Activated T-cell treated with anti-CD3 and anti-CD28 coated beads, Interleukin-2, amount 50 U/mL, for 48 hours (primary cell): ENCODE data around the gene CPXM2.

ENCODE experiments used
- DNase-seq, 2 experiments: peaks; one replicate each; pipeline ENCODE4 v3.0.0-alpha.2; 2020

CPXM2 gene

DNA sequence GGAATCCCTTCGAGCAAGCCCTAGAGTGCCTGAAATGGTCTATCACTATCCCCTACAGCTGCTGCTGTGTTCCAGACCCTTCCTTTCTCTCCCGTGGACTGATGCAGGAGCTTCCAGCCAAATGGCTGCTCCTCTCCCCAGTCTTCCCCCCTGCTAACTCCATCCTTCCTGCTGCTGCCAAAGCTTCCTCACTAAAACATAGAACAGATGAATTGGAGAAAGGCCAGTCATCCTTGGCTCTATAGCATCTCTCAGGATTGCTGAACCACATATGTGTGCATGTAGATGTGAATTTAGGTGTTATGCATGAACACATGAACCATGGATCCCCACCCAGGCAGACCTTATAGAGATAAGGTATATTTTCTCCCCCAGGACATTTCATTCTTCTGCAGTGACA, 164.8 kb downstream of the CPXM2 start:
- no peak for DNase-seq

DNA sequence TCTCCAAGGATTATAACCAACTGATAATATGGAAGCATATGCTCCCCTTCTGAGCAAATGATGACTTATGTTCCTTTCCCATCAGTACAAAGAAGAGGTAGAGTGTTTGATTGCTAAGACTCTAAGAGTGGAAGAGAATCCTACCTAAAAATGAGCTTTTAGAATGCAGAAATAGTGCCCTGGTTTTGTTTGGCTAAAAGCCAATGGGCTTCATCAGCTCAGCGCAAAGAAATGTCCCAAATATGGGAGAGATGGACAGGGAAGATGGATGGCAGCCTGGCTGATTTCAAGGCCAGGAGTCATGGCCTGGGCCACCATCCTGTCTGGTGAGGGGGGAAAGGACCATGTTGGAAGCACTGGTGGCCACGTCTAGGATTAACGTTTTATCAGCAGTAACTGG, 165.2 kb downstream of the CPXM2 start:
- no peak for DNase-seq

DNA sequence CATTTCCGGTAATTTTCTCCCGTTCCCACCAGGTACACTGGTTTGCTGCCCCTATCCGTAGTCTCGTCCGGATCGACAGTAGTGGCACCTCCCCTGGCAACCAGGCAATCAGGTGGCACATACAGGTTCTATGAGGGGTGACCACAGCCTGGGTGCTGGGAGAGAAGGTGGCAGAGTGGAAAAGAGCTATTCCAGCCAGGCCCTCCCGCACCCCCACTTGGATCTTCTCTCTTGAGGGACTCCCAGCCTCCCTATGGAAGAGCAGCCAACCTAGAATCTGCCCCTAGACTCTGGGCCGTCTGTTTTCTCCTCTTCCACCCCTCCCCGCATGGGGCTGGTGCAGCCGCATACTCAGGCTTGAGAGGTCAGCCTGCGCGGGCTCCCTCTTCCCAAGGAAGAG, 166.9 kb downstream of the CPXM2 start:
- no peak for DNase-seq

DNA sequence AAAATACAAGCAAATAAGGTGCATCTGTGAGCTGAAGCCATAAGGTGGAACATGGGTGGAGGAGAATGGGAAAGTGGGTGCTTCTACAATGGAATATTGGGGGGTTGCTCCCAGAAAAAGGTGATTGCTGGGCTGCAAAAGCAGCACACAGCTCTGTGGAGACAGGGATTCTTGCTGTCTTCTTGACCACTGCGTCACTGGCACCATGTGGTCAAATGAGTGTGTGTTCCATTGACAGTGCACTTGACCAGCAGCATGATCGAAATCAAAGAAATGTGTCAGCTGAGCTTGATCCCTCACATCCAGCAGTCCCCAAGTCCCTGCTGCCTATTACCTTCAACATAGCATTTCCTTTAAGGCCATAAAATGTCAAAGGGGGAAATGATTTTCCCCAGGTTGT, 169.3 kb downstream of the CPXM2 start:
- DNase-seq = no peak

DNA sequence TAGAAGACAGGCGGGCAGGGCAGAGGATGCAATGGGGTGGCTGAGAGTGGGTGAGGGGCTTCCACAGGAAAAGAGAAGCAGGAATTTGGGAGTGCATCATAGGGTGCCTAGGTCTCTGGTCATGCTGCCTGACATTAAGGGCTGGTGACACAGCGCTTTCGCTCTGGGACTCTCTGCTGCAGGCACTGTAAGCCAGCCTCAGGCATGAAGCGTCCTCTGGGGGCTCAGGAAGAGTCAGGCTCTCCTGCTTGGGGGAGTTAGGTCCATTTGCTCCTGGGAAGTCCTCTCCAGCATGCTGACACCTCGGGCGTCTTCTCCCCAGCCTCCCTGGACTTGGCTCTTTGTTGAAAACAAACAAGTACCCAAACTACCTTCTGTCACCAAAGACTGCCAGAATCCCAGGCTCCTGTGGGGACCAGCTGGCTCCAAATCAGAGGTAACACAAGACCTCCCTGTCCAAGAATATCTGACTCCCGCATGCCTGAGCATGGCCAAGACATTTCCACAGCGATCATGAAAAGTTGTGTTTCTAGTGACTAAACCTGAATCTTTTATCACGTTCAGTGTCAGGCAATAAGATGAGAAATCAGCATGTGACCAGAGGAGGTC, 170.1 kb downstream of the CPXM2 start:
- DNase-seq = no peak

DNA sequence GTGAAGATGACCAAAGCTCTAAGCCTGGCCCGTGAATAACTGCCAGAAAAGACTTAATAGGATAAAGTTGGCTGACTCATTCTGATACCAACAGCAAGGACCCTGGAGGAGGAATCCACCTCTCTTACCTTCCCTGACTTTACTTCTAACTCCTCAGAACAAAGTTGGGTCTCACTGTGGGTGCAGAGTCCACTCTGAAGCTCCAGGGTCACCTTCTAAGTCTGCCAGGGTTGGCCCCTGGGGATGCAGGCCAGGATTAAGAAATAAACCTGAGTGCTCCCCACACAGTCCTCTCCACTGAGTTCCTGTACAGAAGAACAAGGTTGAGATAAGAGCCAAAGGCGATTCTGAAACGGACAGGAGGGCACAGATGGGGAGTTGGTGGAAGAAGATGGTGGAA, 171.1 kb downstream of the CPXM2 start:
- DNase-seq = no peak

DNA sequence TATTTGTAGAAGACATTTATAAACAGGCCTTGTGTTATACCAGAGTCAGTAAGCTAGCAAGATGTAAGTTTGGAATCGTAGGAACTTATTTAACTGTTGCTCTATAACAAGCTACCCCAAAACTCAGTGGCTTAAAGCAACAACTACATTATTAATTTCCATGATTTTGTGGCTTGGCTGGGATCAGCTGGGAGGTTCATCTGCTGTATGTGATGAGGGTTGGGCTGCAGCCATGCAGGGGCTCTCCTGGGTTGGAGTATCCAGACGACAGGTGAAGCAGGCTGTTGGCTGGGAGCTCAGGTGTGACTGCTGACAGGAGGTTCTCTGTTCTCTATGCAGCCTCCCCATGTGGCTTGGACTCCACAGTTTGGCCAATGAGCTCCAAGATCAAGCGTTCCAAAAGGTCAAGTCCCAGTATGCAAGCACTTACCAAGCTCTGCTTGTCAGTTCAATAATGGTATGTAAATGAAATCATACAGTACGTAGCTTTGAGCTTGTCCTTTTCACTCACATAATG, 173.0 kb downstream of the CPXM2 start:
- DNase-seq = no peak

DNA sequence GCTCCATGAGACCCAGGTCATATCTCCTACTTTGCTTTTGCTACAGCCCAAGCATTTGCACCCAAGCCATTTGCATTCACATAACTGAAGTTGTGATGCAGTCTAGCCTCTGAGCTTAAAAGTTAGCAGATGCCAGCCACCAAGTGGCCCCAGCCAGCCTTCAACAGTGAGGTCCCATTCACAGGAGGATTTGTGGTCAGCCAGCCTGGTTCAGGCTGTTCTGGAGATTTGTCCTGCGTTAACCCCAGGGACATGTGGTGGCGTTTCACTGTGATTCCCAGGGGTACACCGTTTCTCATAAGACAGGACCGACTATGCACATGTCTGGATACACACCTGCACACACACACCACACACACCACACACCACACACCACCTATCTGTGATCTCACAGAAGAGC, 174.3 kb downstream of the CPXM2 start:
- DNase-seq = no peak

DNA sequence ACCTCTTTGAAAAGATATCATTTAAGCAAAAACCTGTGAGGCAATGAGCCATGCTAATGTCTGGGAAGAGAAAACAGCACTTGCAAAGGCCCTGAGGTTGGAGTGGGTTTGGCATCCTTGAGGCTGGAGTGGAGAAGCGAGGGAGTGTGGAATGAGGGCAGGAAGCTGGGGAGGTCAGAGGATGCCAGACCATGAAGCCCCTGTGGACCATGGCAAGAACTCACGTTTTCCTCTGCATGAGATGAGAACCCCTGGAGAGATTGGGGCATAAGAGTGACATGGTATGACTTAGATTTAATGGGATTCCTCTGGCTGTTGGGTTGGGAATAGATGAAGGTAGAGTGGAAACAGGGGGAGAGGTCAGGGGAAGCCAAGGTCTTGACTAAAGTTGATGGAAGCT, 176.1 kb downstream of the CPXM2 start:
- no peak for DNase-seq

DNA sequence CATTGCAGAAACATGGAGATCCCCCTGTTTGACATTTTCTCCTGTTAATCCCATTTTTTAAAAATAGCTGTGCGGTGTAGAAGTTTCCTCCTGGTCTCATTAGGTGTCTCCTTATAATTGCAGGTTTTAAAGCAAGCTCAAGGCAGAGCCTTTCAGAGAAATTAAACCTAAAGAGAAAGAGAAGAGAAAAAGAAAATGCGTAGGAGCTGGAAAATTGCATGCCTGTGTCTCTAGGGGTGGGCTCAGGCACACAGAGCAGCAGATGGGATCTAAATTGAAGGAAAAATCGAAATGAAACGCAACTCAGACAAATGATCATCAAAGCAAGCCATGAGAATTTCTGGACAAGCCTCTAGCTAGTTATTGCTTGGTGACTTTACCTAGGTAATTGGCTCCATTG, 185.4 kb downstream of the CPXM2 start:
- no peak for DNase-seq

DNA sequence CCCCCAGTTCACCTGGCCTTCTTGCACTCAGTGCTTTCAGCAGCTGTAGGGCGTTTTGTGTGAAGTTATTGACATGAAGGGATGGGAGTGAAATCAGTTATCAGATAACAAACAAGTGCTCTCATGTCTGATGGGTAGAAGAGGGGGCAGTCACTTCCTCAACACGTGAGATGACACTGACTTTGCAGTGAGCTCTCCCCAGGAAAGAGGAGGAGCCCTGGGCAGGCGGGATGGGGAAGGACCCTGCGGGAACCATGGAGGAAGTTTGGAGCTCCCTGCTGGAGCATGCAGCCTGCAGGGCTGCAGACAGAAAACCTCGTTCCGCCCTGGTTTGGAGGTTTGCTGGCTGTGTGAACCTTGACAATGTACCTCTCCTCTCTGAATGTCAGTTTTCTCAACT, 186.8 kb downstream of the CPXM2 start:
- no peak for DNase-seq

DNA sequence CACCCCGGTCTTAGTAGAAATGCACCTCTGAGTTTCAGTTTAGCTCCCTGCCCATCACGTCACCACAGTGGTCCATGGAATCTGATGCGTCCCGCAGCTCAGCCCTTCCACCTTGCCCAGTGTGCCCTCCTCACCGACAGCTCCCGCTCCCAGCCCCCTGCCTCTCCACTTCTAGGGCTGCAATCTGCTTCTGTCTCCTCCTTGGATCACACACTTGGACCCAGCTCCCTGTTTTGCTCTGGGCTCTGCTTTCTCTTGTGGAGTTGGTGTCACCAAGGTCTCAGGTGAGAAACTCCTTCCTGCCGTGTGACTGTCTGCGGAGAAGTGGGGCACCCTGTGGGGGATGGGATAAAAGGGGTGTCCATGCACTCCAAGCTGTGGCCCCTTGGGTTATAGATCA, 187.5 kb downstream of the CPXM2 start:
- no peak for DNase-seq

DNA sequence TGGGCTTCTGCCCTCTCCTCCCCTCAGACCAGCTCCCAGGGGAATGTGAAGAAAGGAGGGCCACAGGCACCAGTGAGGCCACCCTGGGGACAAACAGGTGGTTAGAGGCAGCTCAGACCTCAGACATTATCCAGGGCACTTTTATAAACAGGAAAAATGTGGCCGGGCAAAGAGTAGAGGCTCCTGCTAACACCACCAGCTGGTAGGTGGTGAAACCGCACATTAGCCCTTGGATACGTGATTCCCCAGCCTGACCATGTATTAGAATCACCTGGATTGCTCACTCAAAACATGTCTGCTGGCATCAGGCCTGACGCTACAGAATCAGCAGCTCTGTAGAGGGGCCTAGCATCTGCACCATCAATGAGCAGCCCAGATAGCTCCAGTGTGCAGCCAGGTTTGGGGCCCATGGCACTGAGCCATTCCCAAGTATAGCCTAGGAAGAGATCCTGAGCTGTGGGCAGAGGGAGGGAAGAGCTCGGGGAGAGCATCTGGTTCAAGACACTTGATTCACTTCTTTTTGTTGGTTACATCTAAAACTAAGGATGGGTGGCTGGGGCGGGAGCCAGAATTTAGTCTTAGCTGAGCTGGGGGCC, 188.3 kb downstream of the CPXM2 start:
- DNase-seq = no peak
